Sigmoid colon (tissue), 7 donors: Measurements from ENCODE around the gene NXN. TPM values are rescaled to one million over a fixed set of nuclear protein-coding genes. Genes with fewer than 3 reads are reported as not detected.
"Not testable (repeated sequence)": the region's sequence is repeated elsewhere in the genome, so short reads cannot be mapped to it uniquely, and the experiment has no call there.

Source experiments
- DNase-seq: peaks from one replicate; pipeline ENCODE4 v3.0.0-alpha.2; 2019
- H3K27ac ChIP-seq, 4 donors: fragments of 200-600 bp; sonication (generic); one replicate each; pipeline ENCODE4 v1.5.1; 2016 to 2019; ENCODE audit warnings: mild to moderate bottlenecking in 1 of 4
- H3K27me3 ChIP-seq, 3 donors: fragments of 200-600 bp; sonication (generic); one replicate each; pipeline ENCODE4 v1.5.1; 2019; ENCODE audit warnings: mild to moderate bottlenecking in 1 of 3
- H3K36me3 ChIP-seq, 4 donors: fragments of 200-600 bp; sonication (generic); one replicate each; pipeline ENCODE4 v1.5.1; 2016 to 2019
- H3K4me1 ChIP-seq, 4 donors: fragments of 200-600 bp; sonication (generic); one replicate each; pipeline ENCODE4 v1.5.1; 2017 to 2019
- H3K4me3 ChIP-seq, 4 donors: fragments of 200-600 bp; sonication (generic); one replicate each; pipeline ENCODE4 v1.5.1; 2017 to 2019; ENCODE audit warnings: mild to moderate bottlenecking in 2 of 4, moderate library complexity in 1 of 4
- H3K9me3 ChIP-seq, 4 donors: fragments of 200-600 bp in 3 of 4; sonication (generic) in 3 of 4; one replicate each; pipeline versions ENCODE4 v1.5.1 to v1.6.1; 2013 to 2019
- CTCF ChIP-seq, 4 experiments: fragments of 450-650 bp in 3 of 4; fragments of 200-600 bp in 1 of 4; IDR thresholded peaks; one replicate each; pipeline ENCODE4 v1.5.1; 2016 to 2019; ENCODE audit warnings: antibody characterized with exemption in 4 of 4, mild to moderate bottlenecking in 3 of 4, moderate library complexity in 2 of 4
- EP300 ChIP-seq, 4 donors: sonication (generic); formaldehyde crosslinking; IDR thresholded peaks; one replicate each; pipeline ENCODE4 v1.6.1; 2017; ENCODE audit warnings: antibody characterized with exemption in 4 of 4
- POLR2A ChIP-seq, 2 donors: fragments of 450-650 bp; IDR thresholded peaks; one replicate each; pipeline ENCODE4 v1.6.1; 2016; ENCODE audit warnings: antibody characterized with exemption in 2 of 2, mild to moderate bottlenecking in 2 of 2, moderate library complexity in 2 of 2
- POLR2AphosphoS5 ChIP-seq, 4 donors: sonication (generic); formaldehyde crosslinking; IDR thresholded peaks; one replicate each; pipeline ENCODE4 v1.6.1; 2017; ENCODE audit warnings: antibody characterized with exemption in 4 of 4
- WGBS, 2 donors: extraction: QIAGEN DNeasy Blood & Tissue Kit; methylation state at CpG; one replicate each; pipeline ENCODE4 v1.1.7; 2013; 5-methylcytosine and 5-hydroxymethylcytosine counted together
- intact Hi-C: fragments of 100-400 bp; cut with DNase I; formaldehyde crosslinking; loops from one replicate; pipeline ENCODE4 v1.15.1; 2023
- polyA plus RNA-seq, 3 donors: library from polyadenylated mRNA; stranded (reverse); fragments of 200-250 nt; gene quantifications; one replicate each; pipeline ENCODE4 v1.2.3, GENCODE V29; 2013
- total RNA-seq, 4 donors: library from RNA; depleted of rRNA; stranded (reverse); fragments of >200 nt; gene quantifications; one replicate each; pipeline ENCODE4 v1.1.0, GENCODE V29; 2016
- donor health status: healthy with polysubstance abuse.
- donor health status: Bipolar disorder and iron deficiency.
- donor health status: healthy.

NXN gene
- total and polyA plus RNA-seq, 7 donors, result 1.4 to 75.9 (median 50.4) TPM

GRCh38 chr17:789931-790873 is 189.4 kb downstream of the NXN start:
- Histone ChIP-seq H3K4me1 (peaks cover 0 to 29% (median 20%) of the 10 kb centered on the region in 4 donors), H3K27ac (peak overlapping the region; percentile 23 to 57 (median 45)), H3K36me3 (peaks cover 20 to 56% (median 21%) of the 10 kb centered on the region in 4 donors)
- peak in 1 of 4 donors; percentile 19 for TF ChIP-seq POLR2AphosphoS5 (IDR thresholded peaks at IDR 0.05)
- peak; percentile 74 for DNase-seq
- intact Hi-C loops, result loop anchor here (10.0 kb wide), 1 partner anchor 265 kb away; no protein-coding TSS in a partner anchor
- H3K27me3 ChIP-seq, H3K9me3 ChIP-seq, H3K4me3 ChIP-seq: not testable (repeated sequence)
- WGBS, 2 donors, result 92 to 93% methylated on average over 34 to 37 of the region's 38 CpGs

GRCh38 chr17:789160-789840 is 190.3 kb downstream of the NXN start:
- peaks cover 20 to 64% (median 21%) of the 10 kb centered on the region in 4 donors for H3K36me3 ChIP-seq
- peak overlapping the region in 3 of 4 donors; percentile 23 to 55 (median 35) for H3K27ac ChIP-seq
- 91 to 93% methylated on average over 14 of the region's 14 CpGs for WGBS, 2 donors
- no peak for TF ChIP-seq CTCF (IDR thresholded peaks at IDR 0.05)
- TF ChIP-seq EP300 (IDR thresholded peaks at IDR 0.05), result no peak
- TF ChIP-seq POLR2AphosphoS5 (IDR thresholded peaks at IDR 0.05), result no peak
- TF ChIP-seq POLR2A (IDR thresholded peaks at IDR 0.05), result no peak
- no peaks in the 10 kb centered on the region for H3K27me3 ChIP-seq
- no peak for DNase-seq
- peaks cover 0 to 25% (median 15%) of the 10 kb centered on the region in 4 donors for H3K4me1 ChIP-seq
- no peaks in the 10 kb centered on the region for H3K9me3 ChIP-seq
- H3K4me3 ChIP-seq, result no peak overlapping the region
- intact Hi-C loops, result no loop called here

GRCh38 chr17:788551-788950 is 191.0 kb downstream of the NXN start:
- no peaks in the 10 kb centered on the region for H3K27me3 ChIP-seq
- WGBS, 2 donors, result 90 to 93% methylated on average over 4 of the region's 4 CpGs
- peaks cover 20 to 66% (median 21%) of the 10 kb centered on the region in 4 donors for H3K36me3 ChIP-seq
- H3K4me1 ChIP-seq, result peaks cover 0 to 25% (median 15%) of the 10 kb centered on the region in 4 donors
- no peaks in the 10 kb centered on the region for H3K9me3 ChIP-seq
- H3K4me3 ChIP-seq, result no peak overlapping the region
- intact Hi-C loops, result no loop called here
- TF ChIP-seq EP300 (IDR thresholded peaks at IDR 0.05) (no peak), POLR2AphosphoS5 (IDR thresholded peaks at IDR 0.05) (no peak), CTCF (IDR thresholded peaks at IDR 0.05) (no peak), POLR2A (IDR thresholded peaks at IDR 0.05) (no peak)
- DNase-seq, result peak; percentile 35
- H3K27ac ChIP-seq, result no peak overlapping the region

- Histone ChIP-seq H3K9me3 (no peaks in the 10 kb centered on the region), H3K27ac (no peak overlapping the region), H3K36me3 (peaks cover 20 to 65% (median 21%) of the 10 kb centered on the region in 4 donors), H3K4me3 (no peak overlapping the region), H3K27me3 (no peaks in the 10 kb centered on the region), H3K4me1 (peaks cover 0 to 30% (median 23%) of the 10 kb centered on the region in 4 donors)
- DNase-seq, result peak; percentile 48
- TF ChIP-seq EP300 (IDR thresholded peaks at IDR 0.05) (no peak), CTCF (IDR thresholded peaks at IDR 0.05) (no peak), POLR2AphosphoS5 (IDR thresholded peaks at IDR 0.05) (no peak), POLR2A (IDR thresholded peaks at IDR 0.05) (no peak)
- intact Hi-C loops, result no loop called here
- 84 to 94% methylated on average over 12 of the region's 12 CpGs for WGBS, 2 donors
These were observed 191.8 kb downstream of the NXN start for GRCh38 chr17:787641-788221.

- H3K9me3 ChIP-seq, H3K27ac ChIP-seq, H3K4me3 ChIP-seq, intact Hi-C loops, H3K27me3 ChIP-seq: not testable (repeated sequence)
- peak; percentile 15 for DNase-seq
- H3K36me3 ChIP-seq, result peaks cover 8 to 49% (median 11%) of the 10 kb centered on the region in 4 donors
- 90 to 96% methylated on average over 7 of the region's 7 CpGs for WGBS, 2 donors
- H3K4me1 ChIP-seq, result peaks cover 0 to 35% (median 29%) of the 10 kb centered on the region in 4 donors
These were observed 193.7 kb downstream of the NXN start for GRCh38 chr17:785901-786300.
